CD4-positive, alpha-beta T cell treated with Interleukin-6 for 4 hours (primary cell): ENCODE results near the gene NDUFAF8.
"Not testable (repeated sequence)": the region's sequence is repeated elsewhere in the genome, so short reads cannot be mapped to it uniquely, and the experiment has no call there.

Experiments
- DNase-seq: peaks from one replicate; pipeline ENCODE4 v3.0.0-alpha.2; 2020; ENCODE audit warnings: mixed read lengths

The NDUFAF8 gene

GRCh38 chr17:81223762-81224130 lies 15.4 kb upstream of the NDUFAF8 start:
- peak; percentile 14 for DNase-seq

DNA sequence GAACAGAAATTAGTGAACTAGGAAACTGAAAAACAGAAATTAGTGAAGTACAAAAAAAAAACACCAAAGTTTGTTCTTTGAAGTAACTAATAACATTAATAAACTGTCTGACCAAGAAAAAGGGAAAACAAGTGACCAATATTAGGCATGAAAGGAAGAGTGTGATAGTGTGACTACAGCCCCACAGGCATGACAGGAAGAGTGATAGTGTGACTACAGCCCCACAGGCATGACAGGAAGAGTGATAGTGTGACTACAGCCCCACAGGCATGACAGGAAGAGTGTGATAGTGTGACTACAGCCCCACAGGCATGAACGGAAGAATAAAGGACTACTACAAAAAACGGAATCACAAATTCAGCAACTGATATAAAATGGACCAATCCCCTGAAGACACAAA lies 11.5 kb upstream of the NDUFAF8 start:
- not testable (repeated sequence) for DNase-seq

DNA sequence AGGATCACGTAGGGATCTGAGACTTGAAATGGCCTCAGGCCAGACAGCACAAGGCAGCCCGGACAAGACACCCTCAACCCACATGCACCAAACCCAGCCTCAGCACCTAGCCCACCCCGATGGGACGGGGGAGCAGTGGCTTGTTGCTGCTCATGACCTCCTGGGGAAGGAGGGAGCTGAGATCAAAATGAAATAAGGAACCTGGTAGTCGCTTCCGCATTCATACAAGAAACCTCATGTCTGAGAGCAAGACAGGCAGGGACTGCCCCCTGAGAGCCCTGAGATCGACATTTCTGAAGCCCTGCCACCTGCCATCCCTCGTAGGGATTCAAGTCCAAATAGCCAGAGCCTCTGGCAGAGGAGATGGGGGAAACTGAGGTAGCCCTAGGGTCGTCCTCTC lies 10.7 kb upstream of the NDUFAF8 start:
- DNase-seq, result no peak

GRCh38 chr17:81228834-81229665 lies 10.1 kb upstream of the NDUFAF8 start:
- no peak for DNase-seq

- DNase-seq, result no peak
Observed at GRCh38 chr17:81229666-81229920, 9.5 kb upstream of the NDUFAF8 start.

GRCh38 chr17:81230043-81230820 lies 8.9 kb upstream of the NDUFAF8 start:
- no peak for DNase-seq

DNA sequence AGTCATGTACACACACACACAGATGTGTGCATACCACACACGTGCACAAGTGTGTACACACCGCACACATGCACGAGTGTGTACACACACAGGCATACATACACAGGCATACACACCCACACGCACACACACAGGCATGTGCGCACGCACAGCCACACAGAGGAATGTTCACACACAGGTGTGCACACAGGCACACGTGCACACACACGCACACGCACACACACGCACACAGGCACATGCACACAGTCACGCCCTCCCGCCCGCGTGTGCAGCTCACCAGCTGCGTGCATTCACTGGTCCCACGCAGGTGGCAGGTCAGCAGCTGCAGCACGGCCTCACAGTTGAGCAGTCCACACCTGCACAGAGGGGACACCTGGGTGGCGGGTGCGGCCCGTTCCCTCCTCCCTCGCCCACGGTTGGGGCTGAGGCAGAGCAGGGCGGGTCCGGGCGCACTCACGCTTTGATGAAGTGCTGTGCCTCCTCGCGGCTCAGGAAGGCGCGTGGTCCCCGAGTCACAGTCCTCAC lies 7.9 kb upstream of the NDUFAF8 start:
- no peak for DNase-seq

DNA sequence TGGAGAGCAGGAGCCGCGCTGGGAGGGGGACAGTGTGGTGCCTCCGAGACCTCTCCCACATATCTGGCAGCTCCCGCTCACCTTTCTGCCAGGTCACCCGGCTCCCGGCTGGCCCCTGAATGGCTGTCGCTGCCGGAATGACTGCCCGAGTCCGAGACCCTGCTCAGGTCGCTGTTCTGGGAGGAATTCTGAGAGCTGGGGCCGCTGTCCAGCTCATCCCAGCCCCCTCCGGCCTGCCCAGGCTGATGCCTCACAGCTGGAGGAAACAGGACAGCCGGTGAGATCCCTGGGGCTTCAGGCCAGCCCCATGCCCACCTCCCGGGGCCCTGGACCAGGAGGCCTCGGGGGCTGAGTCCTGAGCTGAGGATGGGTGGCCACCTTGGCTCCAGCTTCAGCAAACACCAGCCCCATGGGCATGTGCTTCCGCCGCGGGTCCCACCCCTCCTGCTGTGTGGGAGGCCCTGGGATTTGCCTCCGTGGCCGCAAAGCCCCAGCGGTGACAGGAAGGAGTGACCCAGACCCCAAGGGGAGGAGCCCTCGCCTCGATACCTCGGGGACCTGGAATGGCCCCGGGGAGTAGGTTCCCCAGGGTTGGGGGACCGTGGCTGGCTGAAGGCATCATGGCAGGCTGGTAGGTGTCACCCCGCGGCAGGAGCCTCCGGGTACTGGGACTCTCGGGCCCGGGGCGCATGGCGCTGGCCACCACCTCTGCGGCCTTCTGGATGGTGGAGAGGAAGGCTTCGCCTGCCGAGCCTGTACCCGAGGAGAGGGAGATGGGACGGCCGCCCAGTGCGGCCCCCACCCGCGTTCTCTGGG lies 7.1 kb upstream of the NDUFAF8 start:
- no peak for DNase-seq

DNA sequence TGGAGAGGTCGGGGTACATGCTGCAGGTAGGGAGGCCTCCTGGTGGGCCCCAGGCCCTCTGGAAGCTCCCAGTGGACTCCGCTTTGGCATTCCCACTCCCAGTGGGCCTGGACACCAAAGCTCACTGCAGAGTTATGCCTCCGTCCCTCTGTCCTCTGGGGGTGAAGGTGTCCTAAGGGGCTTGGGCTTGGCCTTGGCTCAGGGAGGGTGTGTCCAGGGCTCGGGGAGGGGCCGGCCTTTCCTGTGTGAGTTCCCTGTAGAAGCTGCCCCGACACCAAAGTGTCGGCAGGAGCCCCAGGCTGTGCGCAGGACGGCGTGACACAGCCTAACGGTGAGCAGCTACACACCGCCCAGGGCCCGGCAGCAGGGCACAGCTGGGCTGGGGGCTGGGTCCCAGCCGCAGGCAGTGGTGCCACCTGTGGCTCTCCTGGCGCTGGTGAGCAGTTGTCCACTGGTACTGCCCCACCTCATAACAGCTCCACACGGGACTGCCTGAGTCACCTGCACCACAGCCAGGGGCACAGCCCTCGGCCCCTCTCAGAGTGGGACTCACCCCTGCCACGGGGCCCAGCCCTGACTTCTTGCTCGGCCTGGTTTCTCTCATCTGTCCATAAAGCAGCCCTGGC lies 6.4 kb upstream of the NDUFAF8 start:
- DNase-seq, result no peak

- DNase-seq, result no peak
Observed at GRCh38 chr17:81233316-81233715, 5.8 kb upstream of the NDUFAF8 start.

GRCh38 chr17:81233811-81234505 lies 5.2 kb upstream of the NDUFAF8 start:
- no peak for DNase-seq

GRCh38 chr17:81234506-81234855 lies 4.6 kb upstream of the NDUFAF8 start:
- no peak for DNase-seq

DNA sequence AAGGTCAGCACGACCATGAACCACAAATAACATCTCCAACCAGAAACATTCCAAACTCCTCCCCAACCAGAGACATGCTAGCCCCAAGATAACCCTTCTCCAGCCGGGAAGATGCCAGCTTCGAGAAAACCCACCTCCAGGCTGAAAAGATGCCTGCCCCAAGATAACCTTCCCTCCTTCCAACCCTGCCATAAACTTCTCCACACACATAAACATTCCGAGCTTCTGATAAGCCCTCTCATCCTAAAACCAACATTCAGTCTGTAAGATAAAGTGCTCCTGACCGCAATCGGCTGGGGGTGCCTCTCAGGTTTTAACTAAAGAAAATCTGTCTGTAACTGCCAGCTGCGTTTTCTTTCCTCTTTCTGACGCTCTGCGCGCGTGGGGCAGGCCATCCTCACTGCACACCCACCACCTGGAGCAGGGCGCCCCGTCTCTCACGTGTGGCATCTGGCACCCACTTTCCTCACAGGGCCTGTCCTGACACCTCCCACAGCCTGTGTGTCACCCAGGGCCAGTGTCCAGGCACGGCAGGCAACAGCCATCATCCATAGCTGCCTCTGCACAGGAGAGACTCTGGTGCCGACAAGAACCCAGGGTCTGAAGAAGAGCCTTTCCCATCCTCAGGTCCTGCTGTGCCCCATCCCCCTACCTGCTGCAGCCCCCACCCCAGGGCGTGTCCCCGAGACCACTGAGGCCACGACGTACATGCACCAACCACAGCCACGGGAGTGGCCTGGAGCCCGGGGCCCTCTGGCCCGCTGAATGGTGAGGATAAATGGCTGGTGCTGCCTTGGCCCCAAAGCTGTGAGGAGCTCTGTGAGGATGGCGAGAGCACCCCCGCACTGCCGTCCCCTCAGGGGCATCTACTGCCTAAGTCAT lies 3.9 kb upstream of the NDUFAF8 start:
- DNase-seq, result no peak

- no peak for DNase-seq
Observed at GRCh38 chr17:81235822-81236740, 3.0 kb upstream of the NDUFAF8 start.

GRCh38 chr17:81236784-81237183 lies 2.3 kb upstream of the NDUFAF8 start:
- no peak for DNase-seq

GRCh38 chr17:81237591-81238489 lies 1.3 kb upstream of the NDUFAF8 start:
- DNase-seq, result no peak

DNA sequence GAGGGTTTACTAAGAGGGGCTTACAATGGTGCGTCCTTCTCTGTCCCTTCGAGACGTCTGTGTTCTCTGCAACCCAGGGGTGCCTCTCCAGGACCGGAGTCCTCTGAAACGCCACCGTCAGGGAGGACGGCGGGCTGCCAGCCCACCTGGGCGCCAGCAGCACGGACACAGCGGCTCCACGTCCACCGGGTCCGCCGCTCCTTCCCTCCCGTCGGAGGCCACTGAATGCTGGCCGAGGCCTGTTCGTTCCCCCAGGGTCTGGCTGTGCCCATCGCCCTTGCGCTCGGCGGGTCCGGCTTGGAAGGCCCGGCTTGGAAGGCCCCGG lies 666 bp upstream of the NDUFAF8 start:
- DNase-seq, result peak; percentile 14

GRCh38 chr17:81239714-81240555 lies 817 bp downstream of the NDUFAF8 start:
- peak; percentile 23 for DNase-seq
